H1 (cell line): ENCODE data around the gene APOC3. TPM values are rescaled to one million over a fixed set of nuclear protein-coding genes. Genes with fewer than 3 reads are reported as not detected.

Source experiments
- BACH1 ChIP-seq: IDR thresholded peaks from 2 replicates; pipeline ENCODE4 v1.6.1; 2012; ENCODE audit warnings: low read length, improper control_type of control experiment
- E2F6 ChIP-seq: IDR thresholded peaks from 2 replicates; pipeline ENCODE4 v1.6.1; 2012; ENCODE audit warnings: inconsistent platforms
- FOSL1 ChIP-seq: IDR thresholded peaks from 2 replicates; pipeline ENCODE4 v1.6.1; 2011; ENCODE audit warnings: mild to moderate bottlenecking, low read depth, low read length, moderate library complexity; ENCODE audit not compliant: insufficient read depth
- KDM1A ChIP-seq: fragments of 200-600, 300-600 bp; sonication (generic); IDR thresholded peaks from 2 replicates; pipeline ENCODE4 v1.7.1; 2016; ENCODE audit warnings: mild to moderate bottlenecking, low read length, borderline replicate concordance
- SIRT6 ChIP-seq: IDR thresholded peaks from one replicate; pipeline ENCODE4 v1.7.1; 2012; ENCODE audit warnings: low read length, inconsistent platforms
- polyA plus RNA-seq, 7 experiments: library from polyadenylated mRNA; depleted of rRNA in 3 of 7; stranded (reverse) in 5 of 7; unstranded in 2 of 7; fragments of >200 nt in 5 of 7; fragments of 200-250 nt in 2 of 7; gene quantifications; 1 replicate in 5 of 7; 2 replicates in 1 of 7; 4 replicates in 1 of 7; pipeline versions ENCODE4 v1.2.1 to v1.2.3, GENCODE V29; 2011 to 2013; ENCODE audit warnings: missing spikeins in 2 of 7, mixed read lengths in 2 of 7
- total RNA-seq: library from RNA; stranded (reverse); fragmentation: NEBNext Ultra II Directional; extraction: Animal tissue kit (Norgen Biotek cat#: 25700); gene quantifications from 2 replicates; pipeline ENCODE4 v1.2.1, GENCODE V29; 2021

APOC3 gene
- total and polyA plus RNA-seq, 2 of the 8 experiments (the other 6 are each of a cell fraction or from before 2014, with no cell fraction given) = not detected

- TF ChIP-seq FOSL1 (no peak), BACH1 (no peak), E2F6 (no peak), KDM1A (no peak), SIRT6 (no peak)
Measured at GRCh38 chr11:116860303-116860702, 30.6 kb downstream of the APOC3 start (continued).
